ENCODE data around the gene FRMD1. TPM values are rescaled to one million over a fixed set of nuclear protein-coding genes. Genes with fewer than 3 reads are reported as not detected.

Gene FRMD1
- total and polyA plus RNA-seq, 2 of the 8 experiments (the other 6 are each of a cell fraction or from before 2014, with no cell fraction given): 0.36 TPM; not detected in 1

DNA sequence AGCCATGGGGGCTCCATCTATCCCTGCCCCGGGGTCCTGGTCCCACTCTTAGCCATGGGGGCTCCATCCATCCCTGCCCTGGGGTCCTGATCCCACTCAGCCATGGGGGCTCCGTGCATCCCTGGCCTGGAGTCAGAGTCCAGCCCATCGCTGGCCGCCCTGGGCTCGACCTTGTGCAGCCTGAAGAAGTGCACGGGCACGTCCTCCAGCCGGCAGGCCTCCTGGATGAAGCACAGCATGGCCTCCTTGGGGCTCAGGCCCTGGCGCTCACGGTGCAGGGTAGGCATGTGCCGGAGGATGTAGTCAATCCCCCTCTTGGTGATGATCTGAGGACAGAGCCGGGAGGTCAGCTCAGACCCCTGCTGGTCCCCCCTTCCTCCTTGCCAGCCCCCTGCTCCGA is 15.6 kb downstream of the FRMD1 start:
- peak overlapping the region; percentile 48 for H3K4ac ChIP-seq (replicated peaks; ENCODE audit: insufficient read length, low read depth, low read length)
- no peak overlapping the region for H3K14ac ChIP-seq (ENCODE audit: insufficient read length)
- H3K23ac ChIP-seq (ENCODE audit: insufficient read length): no peak overlapping the region
- H3K4me2 ChIP-seq (ENCODE audit: insufficient read depth in 1 of 2, low read depth in 2 of 2, low read length in 2 of 2): no peak overlapping the region
- H3K4me3 ChIP-seq (ENCODE audit: extremely low read depth in 1 of 4, insufficient read depth in 2 of 4, low read depth in 3 of 4, low read length in 4 of 4): no peak overlapping the region
- no peak overlapping the region for H3K9ac ChIP-seq (replicated peaks in 1 of 4; ENCODE audit: extremely low read depth in 1 of 4, low read depth in 3 of 4, low read length in 3 of 4)
- no peaks in the 10 kb centered on the region for H3K27me3 ChIP-seq (replicated peaks in 1 of 4; ENCODE audit: control insufficient read depth in 3 of 4, extremely low read depth in 1 of 4, insufficient read depth in 3 of 4, low read length in 3 of 4)
- H4K8ac ChIP-seq (ENCODE audit: extremely low read depth, insufficient read depth, low read length): no peak overlapping the region
- H3K79me2 ChIP-seq (ENCODE audit: control insufficient read depth in 1 of 2, insufficient read depth in 2 of 2, low read length in 2 of 2): no peaks in the 10 kb centered on the region
- 92% methylated on average over 12 of the region's 13 CpGs; no CpG with 5 or more reads in 1 of the 2 experiments for WGBS, 2 experiments (ENCODE audit: extremely low coverage in 1 of 2, insufficient coverage in 1 of 2, insufficient read length in 1 of 2, insufficient replicate concordance in 2 of 2, low coverage in 1 of 2, low lambda C conversion rate in 2 of 2, missing lambda C conversion rate in 1 of 2)
- no peak overlapping the region for H2BK20ac ChIP-seq (ENCODE audit: low read length)
- no peak for DNase-seq (ENCODE audit: low read depth in 1 of 2, low spot score in 2 of 2)
- no peaks in the 10 kb centered on the region for H3K79me1 ChIP-seq (ENCODE audit: low read depth, low read length)
- H2BK15ac ChIP-seq (ENCODE audit: low read length): no peak overlapping the region
- no peak overlapping the region for H3K18ac ChIP-seq (ENCODE audit: extremely low read depth, low read length)
- ChIA-PET POLR2A (ENCODE audit: partially characterized antibody) (no interaction called here), CTCF (ENCODE audit: partially characterized antibody) (interaction anchor here (5.3 to 6.1 kb wide), 2 partner anchors 54 to 69 kb away, joined by 32 to 73 read pairs; no protein-coding TSS in a partner anchor)
- no peaks in the 10 kb centered on the region for H3K36me3 ChIP-seq (ENCODE audit: control insufficient read depth in 2 of 4, insufficient read depth in 4 of 4, low read length in 3 of 4)
- H2AK5ac ChIP-seq (ENCODE audit: low read depth, low read length): no peak overlapping the region
- no peak for FAIRE-seq
- H3K23me2 ChIP-seq (ENCODE audit: low read depth, low read length): no peaks in the 10 kb centered on the region
- H2BK12ac ChIP-seq (ENCODE audit: low read depth, low read length): no peak overlapping the region
- H4K91ac ChIP-seq (replicated peaks; ENCODE audit: insufficient read length, low read length): no peak overlapping the region
- no peak overlapping the region for H2BK5ac ChIP-seq (ENCODE audit: low read depth, low read length)
- H3K56ac ChIP-seq (replicated peaks; ENCODE audit: insufficient read length, low read depth, low read length): no peak overlapping the region
- H3K4me1 ChIP-seq (replicated peaks in 1 of 4; ENCODE audit: control insufficient read depth in 3 of 4, insufficient read depth in 4 of 4, low read length in 3 of 4): no peaks in the 10 kb centered on the region
- H3K9me3 ChIP-seq (ENCODE audit: insufficient read depth in 2 of 2, low read depth in 1 of 2, low read length in 1 of 2): no peaks in the 10 kb centered on the region
- H3K27ac ChIP-seq (ENCODE audit: low read depth, low read length): no peak overlapping the region
- H4K20me1 ChIP-seq (replicated peaks in 1 of 2; ENCODE audit: control insufficient read depth in 1 of 2, insufficient read depth in 2 of 2, low read length in 2 of 2): no peaks in the 10 kb centered on the region
- no peak overlapping the region for H4K5ac ChIP-seq (ENCODE audit: insufficient read length, low read depth, low read length)
- no peak overlapping the region for H2AFZ ChIP-seq (ENCODE audit: low read length)
- H2BK120ac ChIP-seq (replicated peaks; ENCODE audit: low read depth, low read length): no peak overlapping the region
- TF ChIP-seq SIN3A (conservative IDR thresholded peaks at IDR 0.05 in 1 of 2, IDR thresholded peaks at IDR 0.05 in 1 of 2; ENCODE audit: low read depth in 1 of 2, low read length in 2 of 2): no peak
- TF ChIP-seq SIX5 (IDR thresholded peaks at IDR 0.05; ENCODE audit: low read depth, low read length): no peak
- TF ChIP-seq EP300 (IDR thresholded peaks at IDR 0.05; ENCODE audit: borderline replicate concordance in 1 of 2, low read depth in 2 of 2, low read length in 2 of 2): no peak
- TF ChIP-seq TAF1 (IDR thresholded peaks at IDR 0.05; ENCODE audit: low read depth, low read length): no peak
- TF ChIP-seq KDM1A (IDR thresholded peaks at IDR 0.05; ENCODE audit: borderline replicate concordance, low read length): no peak
- TF ChIP-seq GABPA (IDR thresholded peaks at IDR 0.05; ENCODE audit: borderline replicate concordance, insufficient read depth, low read length): no peak
- TF ChIP-seq JUN (IDR thresholded peaks at IDR 0.05; ENCODE audit: low read depth, low read length): no peak
- TF ChIP-seq SP1 (IDR thresholded peaks at IDR 0.05; ENCODE audit: low read depth, low read length): no peak
- TF ChIP-seq RFX5 (IDR thresholded peaks at IDR 0.05; ENCODE audit: borderline replicate concordance, low read depth, low read length): no peak
- TF ChIP-seq, protein P1, sequence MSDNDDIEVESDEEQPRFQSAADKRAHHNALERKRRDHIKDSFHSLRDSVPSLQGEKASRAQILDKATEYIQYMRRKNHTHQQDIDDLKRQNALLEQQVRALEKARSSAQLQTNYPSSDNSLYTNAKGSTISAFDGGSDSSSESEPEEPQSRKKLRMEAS (IDR thresholded peaks at IDR 0.05): no peak
- no peak for TF ChIP-seq RXRA (IDR thresholded peaks at IDR 0.05; ENCODE audit: insufficient read depth, low read depth, low read length)
- no peak for TF ChIP-seq CBX5 (IDR thresholded peaks at IDR 0.05; ENCODE audit: low read depth, low read length)
- TF ChIP-seq SIRT6 (IDR thresholded peaks at IDR 0.05; ENCODE audit: low read length): no peak
